GM23338 (cell line): ENCODE data around the gene PPP2R5E. TPM values are rescaled to one million over a fixed set of nuclear protein-coding genes. Genes with fewer than 3 reads are reported as not detected.

ENCODE experiments used
- ATAC-seq: fragments of 200-7000 bp; cut with Tn5 transposase; 3 replicates; pipeline ENCODE4 v1.9.1; 2020
- DNase-seq: peaks from one replicate; pipeline ENCODE4 v3.0.0-alpha.2; 2015; ENCODE audit warnings: low spot score
- H2AFZ ChIP-seq: fragments of 200-600 bp; sonication (generic); 2 replicates; pipeline ENCODE4 v1.8.0; 2016; ENCODE audit warnings: antibody characterized with exemption, mild to moderate bottlenecking, moderate library complexity
- H3F3A ChIP-seq: fragments of 200-600 bp; sonication (generic); replicated peaks from 2 replicates; pipeline ENCODE4 v1.8.0; 2017; ENCODE audit warnings: antibody characterized with exemption, mixed run types, low read depth
- H3K27ac ChIP-seq: fragments of 200-600 bp; sonication (generic); 2 replicates; pipeline ENCODE4 v1.6.1; 2016; ENCODE audit warnings: low read depth
- H3K27me3 ChIP-seq: fragments of 200-600 bp; sonication (generic); 2 replicates; pipeline ENCODE4 v1.8.0; 2016; ENCODE audit warnings: mild to moderate bottlenecking, mixed run types, moderate library complexity; ENCODE audit not compliant: insufficient read depth
- H3K36me3 ChIP-seq: fragments of 200-600 bp; sonication (generic); 2 replicates; pipeline ENCODE4 v1.8.0; 2016; ENCODE audit warnings: mild to moderate bottlenecking; ENCODE audit not compliant: insufficient read depth
- H3K4me1 ChIP-seq: fragments of 200-600 bp; sonication (generic); 2 replicates; pipeline ENCODE4 v1.8.0; 2016; ENCODE audit warnings: mild to moderate bottlenecking, moderate library complexity; ENCODE audit not compliant: insufficient read depth
- H3K4me2 ChIP-seq: fragments of 200-600 bp; sonication (generic); 2 replicates; pipeline ENCODE4 v1.7.1; 2017; ENCODE audit warnings: mixed run types
- H3K4me3 ChIP-seq: fragments of 200-600 bp; sonication (generic); 2 replicates; pipeline ENCODE4 v1.6.1; 2016; ENCODE audit warnings: mixed run types
- H3K79me2 ChIP-seq: fragments of 200-600 bp; sonication (generic); replicated peaks from 2 replicates; pipeline ENCODE4 v1.8.0; 2017; ENCODE audit warnings: mild to moderate bottlenecking; ENCODE audit not compliant: insufficient read depth
- H3K9me2 ChIP-seq: fragments of 200-600 bp; sonication (generic); 2 replicates; pipeline ENCODE4 v1.8.0; 2017; ENCODE audit not compliant: insufficient read depth
- H4K20me1 ChIP-seq: fragments of 200-600 bp; sonication (generic); replicated peaks from 2 replicates; pipeline ENCODE4 v1.8.0; 2017; ENCODE audit warnings: mild to moderate bottlenecking; ENCODE audit not compliant: insufficient read depth
- H3K27ac Mint-ChIP-seq: 2 replicates; pipeline ENCODE4 v1.8.0; 2020; ENCODE audit warnings: inconsistent platforms, mild to moderate bottlenecking, moderate library complexity, mixed read lengths
- H3K27me3 Mint-ChIP-seq: 3 replicates; pipeline ENCODE4 v1.8.0; 2022; ENCODE audit warnings: low read depth, mild to moderate bottlenecking, moderate library complexity, mixed read lengths, inconsistent platforms; ENCODE audit not compliant: insufficient read depth, poor library complexity
- H3K36me3 Mint-ChIP-seq: 3 replicates; pipeline ENCODE4 v1.8.0; 2021; ENCODE audit warnings: low read depth, mild to moderate bottlenecking, inconsistent platforms, moderate library complexity, mixed read lengths
- H3K4me1 Mint-ChIP-seq: 3 replicates; pipeline ENCODE4 v1.8.0; 2020; ENCODE audit warnings: mild to moderate bottlenecking, inconsistent platforms, mixed read lengths
- H3K4me3 Mint-ChIP-seq: 3 replicates; pipeline ENCODE4 v1.8.0; 2021; ENCODE audit warnings: moderate library complexity, mild to moderate bottlenecking, inconsistent platforms, mixed read lengths
- H3K9me3 Mint-ChIP-seq: 3 replicates; pipeline ENCODE4 v1.8.0; 2020; ENCODE audit warnings: moderate library complexity, mild to moderate bottlenecking, inconsistent platforms, mixed read lengths
- EZH2phosphoT487 ChIP-seq: fragments of 200-600 bp; sonication (generic); IDR thresholded peaks from one replicate; pipeline ENCODE4 v1.8.1; 2018; ENCODE audit warnings: antibody characterized with exemption; ENCODE audit not compliant: unreplicated experiment
- JUNB ChIP-seq: IDR thresholded peaks from one replicate; pipeline ENCODE4 v1.6.1; 2016; ENCODE audit warnings: antibody characterized with exemption; ENCODE audit not compliant: unreplicated experiment
- POLR2AphosphoS5 ChIP-seq: IDR thresholded peaks from 2 replicates; pipeline ENCODE4 v1.6.1; 2016; ENCODE audit warnings: antibody characterized with exemption, low read depth
- REST ChIP-seq: IDR thresholded peaks from one replicate; pipeline ENCODE4 v1.6.1; 2018; ENCODE audit warnings: antibody characterized with exemption; ENCODE audit not compliant: unreplicated experiment
- STAT1 ChIP-seq: IDR thresholded peaks from one replicate; pipeline ENCODE4 v1.6.1; 2016; ENCODE audit warnings: antibody characterized with exemption; ENCODE audit not compliant: unreplicated experiment
- ZNF462 ChIP-seq: fragments of 250-450 bp; sonication (Bioruptor Pico); IDR thresholded peaks from 2 replicates; pipeline ENCODE4 v1.5.0; 2020; ENCODE audit warnings: mild to moderate bottlenecking, moderate library complexity
- polyA plus RNA-seq: library from polyadenylated mRNA; unstranded; fragments of >200 nt; fragmentation: Nextera tagmentation; extraction: Ambion mirVana; gene quantifications from 2 replicates; pipeline ENCODE4 v1.2.1, GENCODE V29; 2016
- total RNA-seq: library from RNA; depleted of rRNA; stranded (reverse); fragments of >200 nt; shearing (Covaris generic); gene quantifications from 2 replicates; pipeline ENCODE4 v1.2.3, GENCODE V29; 2014
- TF ChIP-seq, protein P1 (sequence below), 2 experiments: fragments of 200-600 bp in 1 of 2; sonication (generic) in 1 of 2; conservative IDR thresholded peaks; 2 replicates each; pipeline versions ENCODE4 v1.5.1 to v1.6.1; 2016 to 2017; ENCODE audit warnings: antibody characterized with exemption in 2 of 2, low read depth in 2 of 2, mild to moderate bottlenecking in 2 of 2, moderate library complexity in 1 of 2

PPP2R5E gene
- total and polyA plus RNA-seq, 2 experiments from 2014 or later, result 40.9 to 45.5 TPM

GRCh38 chr14:63551332-63551731 is 8.2 kb upstream of the PPP2R5E start (continued):
- no peak for TF ChIP-seq REST
- TF ChIP-seq, protein P1, sequence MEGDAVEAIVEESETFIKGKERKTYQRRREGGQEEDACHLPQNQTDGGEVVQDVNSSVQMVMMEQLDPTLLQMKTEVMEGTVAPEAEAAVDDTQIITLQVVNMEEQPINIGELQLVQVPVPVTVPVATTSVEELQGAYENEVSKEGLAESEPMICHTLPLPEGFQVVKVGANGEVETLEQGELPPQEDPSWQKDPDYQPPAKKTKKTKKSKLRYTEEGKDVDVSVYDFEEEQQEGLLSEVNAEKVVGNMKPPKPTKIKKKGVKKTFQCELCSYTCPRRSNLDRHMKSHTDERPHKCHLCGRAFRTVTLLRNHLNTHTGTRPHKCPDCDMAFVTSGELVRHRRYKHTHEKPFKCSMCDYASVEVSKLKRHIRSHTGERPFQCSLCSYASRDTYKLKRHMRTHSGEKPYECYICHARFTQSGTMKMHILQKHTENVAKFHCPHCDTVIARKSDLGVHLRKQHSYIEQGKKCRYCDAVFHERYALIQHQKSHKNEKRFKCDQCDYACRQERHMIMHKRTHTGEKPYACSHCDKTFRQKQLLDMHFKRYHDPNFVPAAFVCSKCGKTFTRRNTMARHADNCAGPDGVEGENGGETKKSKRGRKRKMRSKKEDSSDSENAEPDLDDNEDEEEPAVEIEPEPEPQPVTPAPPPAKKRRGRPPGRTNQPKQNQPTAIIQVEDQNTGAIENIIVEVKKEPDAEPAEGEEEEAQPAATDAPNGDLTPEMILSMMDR (conservative IDR thresholded peaks at IDR 0.05; ENCODE audit: low read depth in 2 of 2), result no peak

- no peak overlapping the region for H3K27ac Mint-ChIP-seq
- no peak for ATAC-seq
Observed at GRCh38 chr14:63547798-63548335, 4.7 kb upstream of the PPP2R5E start.

DNA sequence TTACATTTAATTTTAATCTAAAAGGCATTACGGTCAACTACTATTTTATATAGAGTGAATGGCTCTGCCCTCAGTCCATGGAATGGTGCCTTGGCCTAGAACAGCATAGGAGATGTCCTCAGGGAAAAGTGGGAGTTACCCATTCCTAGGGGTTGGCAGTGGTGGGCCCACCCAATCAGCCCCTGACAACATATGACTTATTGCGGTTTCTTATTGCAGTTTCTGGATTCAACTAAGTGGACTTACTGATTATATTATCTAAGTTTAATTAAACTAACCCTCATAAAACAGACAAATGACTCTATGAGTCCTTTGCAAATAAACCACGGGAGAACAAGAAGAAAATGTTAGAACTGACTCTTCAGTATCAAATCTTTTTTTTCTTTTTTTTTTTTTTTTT is 2.3 kb upstream of the PPP2R5E start:
- Mint-ChIP-seq H3K27me3 (peaks cover 6% of the 10 kb centered on the region), H3K36me3 (peaks cover 5% of the 10 kb centered on the region), H3K9me3 (no peaks in the 10 kb centered on the region), H3K4me3 (no peak overlapping the region), H3K4me1 (peaks cover 19% of the 10 kb centered on the region; the same call in 2 of the 3 replicates), H3K27ac (no peak overlapping the region)
- 0 out of 2 replicates have a peak, but pooled peaks cover 3% of the 10 kb centered on the region for H3K36me3 ChIP-seq
- H3K27me3 ChIP-seq, result no peaks in the 10 kb centered on the region
- peaks cover 20% of the 10 kb centered on the region for H3K79me2 ChIP-seq
- no peak overlapping the region for H3K4me3 ChIP-seq
- H4K20me1 ChIP-seq, result peaks cover 14% of the 10 kb centered on the region; the same call in 1 of the 2 replicates
- H3K27ac ChIP-seq, result no peak overlapping the region
- no peak for DNase-seq
- no peaks in the 10 kb centered on the region for H3F3A ChIP-seq
- H3K4me2 ChIP-seq, result no peak overlapping the region
- peaks cover 10% of the 10 kb centered on the region; the same call in 1 of the 2 replicates for H3K4me1 ChIP-seq
- no peak overlapping the region for H2AFZ ChIP-seq
- ATAC-seq, result no peak
- H3K9me2 ChIP-seq, result no peaks in the 10 kb centered on the region
- no peak for TF ChIP-seq ZNF462 (CRISPR knock-in tag)

More at GRCh38 chr14:63547798-63548335, 4.7 kb upstream of the PPP2R5E start:
- H3K4me2 ChIP-seq, result no peak overlapping the region
- no peaks in the 10 kb centered on the region for H3K9me2 ChIP-seq
- Mint-ChIP-seq H3K9me3 (no peaks in the 10 kb centered on the region), H3K4me3 (no peak overlapping the region), H3K36me3 (no peaks in the 10 kb centered on the region), H3K27me3 (peaks cover 5% of the 10 kb centered on the region), H3K4me1 (peaks cover 8% of the 10 kb centered on the region; the same call in 2 of the 3 replicates)
- no peak overlapping the region for H3K27ac ChIP-seq
- no peaks in the 10 kb centered on the region for H3K79me2 ChIP-seq
- H3K4me3 ChIP-seq, result no peak overlapping the region
- no peak overlapping the region for H2AFZ ChIP-seq
- no peaks in the 10 kb centered on the region for H3K27me3 ChIP-seq
- no peaks in the 10 kb centered on the region for H3K4me1 ChIP-seq
- TF ChIP-seq JUNB (no peak), POLR2AphosphoS5 (no peak), STAT1 (no peak), EZH2phosphoT487 (no peak)
- H4K20me1 ChIP-seq, result no peaks in the 10 kb centered on the region
- DNase-seq, result no peak
- no peaks in the 10 kb centered on the region for H3K36me3 ChIP-seq
- H3F3A ChIP-seq, result no peaks in the 10 kb centered on the region
